Measurements from ENCODE around the gene KDM4D. TPM values are rescaled to one million over a fixed set of nuclear protein-coding genes. Genes with fewer than 3 reads are reported as not detected.
A peak's percentile ranks its signal among the peaks of the same experiment; 100 is the strongest.

The KDM4D gene
- total RNA-seq, 1 donor = 0.72 TPM

GRCh38 chr11:94974178-94974577, 669 bp downstream of the KDM4D start:
- no peak for TF ChIP-seq CTCF (IDR thresholded peaks at IDR 0.05; ENCODE audit: extremely low read depth, low read depth, low read length)
- peaks cover 7% of the 10 kb centered on the region for H3K4me1 ChIP-seq (ENCODE audit: insufficient read depth, low read length)
- H3K36me3 ChIP-seq (ENCODE audit: insufficient read depth, low read length) = peaks cover 28% of the 10 kb centered on the region
- H3K79me2 ChIP-seq (ENCODE audit: insufficient read depth, low read length) = peaks cover 17% of the 10 kb centered on the region
- H3K27ac ChIP-seq (ENCODE audit: low read depth, low read length) = peak overlapping the region; percentile 85
- H3K9me3 ChIP-seq (ENCODE audit: low read depth, low read length) = no peaks in the 10 kb centered on the region
- no peaks in the 10 kb centered on the region for H4K20me1 ChIP-seq (ENCODE audit: insufficient read depth, low read length)
- no peaks in the 10 kb centered on the region for H3K27me3 ChIP-seq (ENCODE audit: insufficient read depth, low read length)
- DNase-seq (ENCODE audit: insufficient read length, low spot score, missing footprints) = no peak
- peak overlapping the region; percentile 87 for H3K4me2 ChIP-seq (ENCODE audit: insufficient read depth, low read length)
- peak overlapping the region; percentile 98 for H2AFZ ChIP-seq (ENCODE audit: low read length)
- peak overlapping the region; percentile 91 for H3K4me3 ChIP-seq (ENCODE audit: insufficient read depth, low read length)

DNA sequence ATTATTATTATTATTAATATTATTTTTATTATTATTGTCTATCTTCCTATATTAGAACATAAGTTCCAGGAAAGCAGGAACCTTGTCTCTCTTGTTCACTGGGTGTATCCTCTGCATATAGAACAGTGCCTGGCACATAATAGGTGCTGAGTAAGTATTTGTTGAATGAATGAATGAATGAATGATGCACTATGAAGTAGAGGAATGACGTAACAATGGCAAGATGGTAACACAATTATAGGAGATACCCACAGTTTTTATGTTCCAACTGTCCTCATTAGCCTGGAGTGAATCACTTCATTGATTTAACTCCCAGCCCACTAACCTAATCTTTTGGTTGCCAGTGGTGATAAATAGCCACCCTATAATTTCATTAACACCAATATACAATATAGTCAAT, 2.1 kb downstream of the KDM4D start:
- Histone ChIP-seq H3K4me3 (ENCODE audit: insufficient read depth, low read length) (no peak overlapping the region), H2AFZ (ENCODE audit: low read length) (no peak overlapping the region), H3K4me1 (ENCODE audit: insufficient read depth, low read length) (peaks cover 7% of the 10 kb centered on the region), H3K27me3 (ENCODE audit: insufficient read depth, low read length) (no peaks in the 10 kb centered on the region), H3K27ac (ENCODE audit: low read depth, low read length) (no peak overlapping the region), H3K9me3 (ENCODE audit: low read depth, low read length) (no peaks in the 10 kb centered on the region), H3K36me3 (ENCODE audit: insufficient read depth, low read length) (peaks cover 15% of the 10 kb centered on the region), H3K79me2 (ENCODE audit: insufficient read depth, low read length) (peaks cover 17% of the 10 kb centered on the region), H4K20me1 (ENCODE audit: insufficient read depth, low read length) (no peaks in the 10 kb centered on the region), H3K4me2 (ENCODE audit: insufficient read depth, low read length) (no peak overlapping the region)
- no peak for TF ChIP-seq CTCF (IDR thresholded peaks at IDR 0.05; ENCODE audit: extremely low read depth, low read depth, low read length)
- no peak for DNase-seq (ENCODE audit: insufficient read length, low spot score, missing footprints)

GRCh38 chr11:94987378-94987777, 13.9 kb downstream of the KDM4D start:
- Histone ChIP-seq H3K4me2 (ENCODE audit: insufficient read depth, low read length) (no peak overlapping the region), H3K79me2 (ENCODE audit: insufficient read depth, low read length) (no peaks in the 10 kb centered on the region), H3K36me3 (ENCODE audit: insufficient read depth, low read length) (no peaks in the 10 kb centered on the region), H3K4me3 (ENCODE audit: insufficient read depth, low read length) (no peak overlapping the region), H3K27ac (ENCODE audit: low read depth, low read length) (no peak overlapping the region), H4K20me1 (ENCODE audit: insufficient read depth, low read length) (no peaks in the 10 kb centered on the region), H3K27me3 (ENCODE audit: insufficient read depth, low read length) (peaks cover 3% of the 10 kb centered on the region), H2AFZ (ENCODE audit: low read length) (no peak overlapping the region), H3K4me1 (ENCODE audit: insufficient read depth, low read length) (no peaks in the 10 kb centered on the region), H3K9me3 (ENCODE audit: low read depth, low read length) (no peaks in the 10 kb centered on the region)
- no peak for TF ChIP-seq CTCF (IDR thresholded peaks at IDR 0.05; ENCODE audit: extremely low read depth, low read depth, low read length)
- DNase-seq (ENCODE audit: insufficient read length, low spot score, missing footprints) = no peak

DNA sequence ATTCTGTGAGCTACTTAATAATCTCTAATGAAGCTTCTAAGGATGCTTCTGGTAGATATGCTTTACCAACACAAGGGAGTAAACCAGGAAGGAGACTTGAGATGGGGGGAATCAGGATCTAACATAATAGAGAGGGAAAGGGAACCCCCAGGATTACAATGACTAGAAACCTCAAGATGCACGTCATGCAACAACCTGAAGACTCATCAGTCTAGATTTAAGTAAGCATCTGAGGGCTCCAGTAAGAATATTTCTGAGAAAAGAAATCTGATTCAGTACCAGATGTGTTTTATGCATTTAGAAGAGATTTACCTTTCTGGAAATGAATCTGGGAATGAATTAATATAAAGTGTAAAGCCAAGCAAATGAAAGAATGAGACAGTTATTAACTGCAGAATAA, 15.2 kb downstream of the KDM4D start:
- H3K9me3 ChIP-seq (ENCODE audit: low read depth, low read length) = no peaks in the 10 kb centered on the region
- H3K27me3 ChIP-seq (ENCODE audit: insufficient read depth, low read length) = peaks cover 3% of the 10 kb centered on the region
- DNase-seq (ENCODE audit: insufficient read length, low spot score, missing footprints) = no peak
- no peaks in the 10 kb centered on the region for H3K36me3 ChIP-seq (ENCODE audit: insufficient read depth, low read length)
- H2AFZ ChIP-seq (ENCODE audit: low read length) = no peak overlapping the region
- H3K4me1 ChIP-seq (ENCODE audit: insufficient read depth, low read length) = no peaks in the 10 kb centered on the region
- no peaks in the 10 kb centered on the region for H4K20me1 ChIP-seq (ENCODE audit: insufficient read depth, low read length)
- H3K79me2 ChIP-seq (ENCODE audit: insufficient read depth, low read length) = no peaks in the 10 kb centered on the region
- no peak overlapping the region for H3K4me3 ChIP-seq (ENCODE audit: insufficient read depth, low read length)
- H3K27ac ChIP-seq (ENCODE audit: low read depth, low read length) = no peak overlapping the region
- no peak for TF ChIP-seq CTCF (IDR thresholded peaks at IDR 0.05; ENCODE audit: extremely low read depth, low read depth, low read length)
- H3K4me2 ChIP-seq (ENCODE audit: insufficient read depth, low read length) = no peak overlapping the region

All from osteoblast (primary cell).